HUES48 (cell line): ENCODE data around the gene CARD11.

Source experiments
- H3K27ac ChIP-seq: one replicate; pipeline ENCODE4 v1.7.0; 2013; ENCODE audit warnings: low read depth, low read length, inconsistent platforms
- H3K27me3 ChIP-seq: 2 replicates; pipeline ENCODE4 v1.6.1; 2013; ENCODE audit warnings: mild to moderate bottlenecking, low read length; ENCODE audit not compliant: control insufficient read depth, insufficient read depth
- H3K36me3 ChIP-seq: 2 replicates; pipeline ENCODE4 v1.6.1; 2013; ENCODE audit warnings: low read length; ENCODE audit not compliant: control insufficient read depth, insufficient read depth
- H3K4me1 ChIP-seq: 2 replicates; pipeline ENCODE4 v1.6.1; 2013; ENCODE audit warnings: mild to moderate bottlenecking, low read length; ENCODE audit not compliant: control insufficient read depth, insufficient read depth
- H3K4me3 ChIP-seq: 2 replicates; pipeline ENCODE4 v1.5.1; 2013; ENCODE audit warnings: mild to moderate bottlenecking, low read depth, low read length
- H3K9ac ChIP-seq: 2 replicates; pipeline ENCODE4 v1.6.1; 2013; ENCODE audit warnings: mild to moderate bottlenecking, low read depth, low read length, moderate library complexity
- H3K9me3 ChIP-seq: 2 replicates; pipeline ENCODE4 v1.6.1; 2013; ENCODE audit warnings: low read length; ENCODE audit not compliant: control insufficient read depth, insufficient read depth

CARD11 gene

DNA sequence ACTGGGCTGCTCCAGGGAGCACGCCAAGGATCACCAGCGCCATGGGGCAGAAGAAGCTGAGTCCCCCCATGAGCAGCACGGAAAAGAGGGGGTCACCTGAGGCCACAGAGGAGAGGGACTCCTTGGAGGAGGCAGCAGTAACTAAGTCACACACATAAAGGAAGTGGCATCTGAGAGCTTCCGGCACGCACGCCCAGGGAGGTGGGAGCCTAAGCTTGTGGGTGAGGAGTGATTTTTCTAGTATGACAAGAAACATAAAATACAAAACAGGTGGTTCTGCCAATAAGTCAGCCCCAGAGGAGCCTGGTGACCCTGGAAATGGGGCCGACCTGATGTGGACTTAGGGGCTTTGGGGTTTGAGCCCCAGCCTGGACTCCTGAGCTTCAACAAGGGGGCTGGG, 60.8 kb downstream of the CARD11 start:
- Histone ChIP-seq H3K9me3 (no peaks in the 10 kb centered on the region), H3K36me3 (no peaks in the 10 kb centered on the region), H3K4me1 (peaks cover 14% of the 10 kb centered on the region), H3K27ac (no peak overlapping the region), H3K9ac (no peak overlapping the region), H3K4me3 (no peak overlapping the region), H3K27me3 (no peaks in the 10 kb centered on the region)

GRCh38 chr7:2982401-2982800, 61.3 kb downstream of the CARD11 start:
- H3K36me3 ChIP-seq, result no peaks in the 10 kb centered on the region
- H3K27ac ChIP-seq, result no peak overlapping the region
- peaks cover 14% of the 10 kb centered on the region for H3K4me1 ChIP-seq
- H3K9me3 ChIP-seq, result no peaks in the 10 kb centered on the region
- H3K4me3 ChIP-seq, result no peak overlapping the region
- H3K27me3 ChIP-seq, result no peaks in the 10 kb centered on the region
- no peak overlapping the region for H3K9ac ChIP-seq

DNA sequence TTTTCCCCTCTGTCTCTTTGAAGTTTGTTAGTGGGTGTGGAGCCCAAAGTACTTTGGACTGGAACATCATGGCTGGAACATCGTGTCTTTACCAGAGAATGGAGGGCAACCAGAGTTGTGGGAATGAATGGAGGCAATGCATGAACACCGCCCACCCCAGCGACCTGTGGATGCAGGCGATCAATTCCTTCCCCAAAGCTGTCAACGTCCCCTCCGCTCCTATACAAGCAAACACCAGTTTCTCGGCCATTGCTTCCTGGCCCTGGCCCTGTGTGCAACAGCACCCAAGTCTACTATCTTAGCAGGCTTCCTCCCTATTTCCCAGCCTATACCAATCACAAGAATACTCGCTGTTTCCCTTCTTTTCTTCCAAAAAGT, 62.6 kb downstream of the CARD11 start:
- Histone ChIP-seq H3K36me3 (no peaks in the 10 kb centered on the region), H3K9ac (no peak overlapping the region), H3K27me3 (no peaks in the 10 kb centered on the region), H3K4me3 (no peak overlapping the region), H3K4me1 (peaks cover 14% of the 10 kb centered on the region), H3K27ac (no peak overlapping the region), H3K9me3 (no peaks in the 10 kb centered on the region)

GRCh38 chr7:2980401-2981102, 63.1 kb downstream of the CARD11 start:
- Histone ChIP-seq H3K27ac (no peak overlapping the region), H3K4me3 (no peak overlapping the region), H3K9ac (no peak overlapping the region)

DNA sequence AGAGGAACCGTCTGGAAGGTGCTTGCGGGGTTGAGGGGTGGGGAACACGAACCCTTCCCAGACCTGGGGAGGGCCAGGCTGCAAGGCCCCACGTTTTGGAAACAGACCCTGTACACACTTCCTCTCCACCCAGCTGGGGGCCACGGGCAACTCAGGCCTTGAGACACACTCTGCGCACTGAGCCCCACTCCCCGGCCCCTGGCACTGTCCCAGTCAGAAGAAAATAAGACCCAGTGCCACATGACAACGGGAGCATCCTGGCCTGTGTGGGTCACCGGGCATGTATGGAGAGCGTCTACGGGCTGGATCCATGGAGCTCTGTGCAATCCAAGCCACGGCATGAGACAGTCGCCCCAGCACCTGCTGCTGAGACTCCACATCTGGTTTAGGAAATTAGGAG, 63.7 kb downstream of the CARD11 start:
- Histone ChIP-seq H3K4me1 (peaks cover 14% of the 10 kb centered on the region), H3K27me3 (no peaks in the 10 kb centered on the region), H3K9ac (no peak overlapping the region), H3K27ac (no peak overlapping the region), H3K36me3 (no peaks in the 10 kb centered on the region), H3K4me3 (no peak overlapping the region), H3K9me3 (no peaks in the 10 kb centered on the region)

More at GRCh38 chr7:2980401-2981102, 63.1 kb downstream of the CARD11 start:
- Histone ChIP-seq H3K36me3 (no peaks in the 10 kb centered on the region), H3K9me3 (no peaks in the 10 kb centered on the region), H3K27me3 (no peaks in the 10 kb centered on the region), H3K4me1 (peaks cover 14% of the 10 kb centered on the region)

DNA sequence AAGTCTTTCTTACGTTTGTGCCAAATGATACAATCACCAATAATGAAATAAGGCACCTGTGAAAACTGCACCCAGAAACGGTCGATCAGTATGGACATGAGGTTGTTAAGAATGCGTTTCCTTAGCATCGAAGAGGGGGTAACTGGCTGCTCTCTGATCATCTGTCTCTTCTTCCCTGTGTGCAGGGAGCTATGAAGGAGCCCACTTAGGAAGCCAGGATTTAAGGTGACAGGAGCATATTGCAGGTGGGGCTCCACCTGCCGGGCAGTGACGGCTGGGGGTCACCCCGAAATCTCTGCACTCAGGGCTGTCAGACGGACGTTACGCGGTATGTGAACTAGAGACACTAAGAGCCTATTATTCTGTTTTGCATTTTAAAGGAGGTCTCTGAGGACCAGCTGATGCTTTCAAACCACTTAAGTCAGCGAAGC, 64.5 kb downstream of the CARD11 start:
- Histone ChIP-seq H3K9me3 (no peaks in the 10 kb centered on the region), H3K4me1 (peaks cover 14% of the 10 kb centered on the region), H3K4me3 (no peak overlapping the region), H3K9ac (no peak overlapping the region), H3K36me3 (no peaks in the 10 kb centered on the region), H3K27me3 (no peaks in the 10 kb centered on the region), H3K27ac (no peak overlapping the region)

GRCh38 chr7:2978408-2978807, 65.3 kb downstream of the CARD11 start:
- Histone ChIP-seq H3K27ac (no peak overlapping the region), H3K9me3 (no peaks in the 10 kb centered on the region), H3K27me3 (no peaks in the 10 kb centered on the region), H3K4me3 (no peak overlapping the region), H3K4me1 (peaks cover 14% of the 10 kb centered on the region), H3K36me3 (no peaks in the 10 kb centered on the region), H3K9ac (no peak overlapping the region)

DNA sequence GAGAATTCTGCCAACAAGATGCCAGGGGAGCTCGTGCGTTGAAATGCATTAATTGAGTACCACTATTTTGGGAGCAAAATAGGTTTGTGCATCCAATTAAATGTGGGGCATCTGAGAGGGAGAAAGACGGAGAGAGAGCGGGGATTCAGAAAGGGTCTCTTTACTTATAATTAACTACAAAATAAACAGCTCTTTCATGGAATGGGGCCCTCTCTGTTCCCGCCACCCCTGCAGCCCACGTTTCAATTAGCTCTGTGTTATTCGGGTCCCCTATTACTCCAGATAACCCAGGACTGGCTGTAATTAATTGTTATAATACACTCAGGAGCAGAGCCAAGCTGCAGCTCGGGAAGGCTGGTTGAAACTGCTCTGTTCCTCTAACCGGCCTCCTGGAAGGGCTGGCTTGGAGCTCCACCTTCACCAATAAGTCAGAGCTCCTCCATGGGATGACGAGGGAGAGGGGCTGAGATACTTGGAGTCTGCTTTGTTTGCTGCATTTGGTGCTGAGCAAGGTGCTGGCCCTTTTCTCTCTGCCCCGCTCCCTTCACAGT, 67.8 kb downstream of the CARD11 start:
- Histone ChIP-seq H3K9me3 (no peaks in the 10 kb centered on the region), H3K27ac (no peak overlapping the region), H3K36me3 (no peaks in the 10 kb centered on the region), H3K9ac (no peak overlapping the region), H3K4me1 (peaks cover 14% of the 10 kb centered on the region), H3K4me3 (no peak overlapping the region), H3K27me3 (no peaks in the 10 kb centered on the region)

GRCh38 chr7:2974093-2974819, 69.4 kb downstream of the CARD11 start:
- no peak overlapping the region for H3K9ac ChIP-seq

DNA sequence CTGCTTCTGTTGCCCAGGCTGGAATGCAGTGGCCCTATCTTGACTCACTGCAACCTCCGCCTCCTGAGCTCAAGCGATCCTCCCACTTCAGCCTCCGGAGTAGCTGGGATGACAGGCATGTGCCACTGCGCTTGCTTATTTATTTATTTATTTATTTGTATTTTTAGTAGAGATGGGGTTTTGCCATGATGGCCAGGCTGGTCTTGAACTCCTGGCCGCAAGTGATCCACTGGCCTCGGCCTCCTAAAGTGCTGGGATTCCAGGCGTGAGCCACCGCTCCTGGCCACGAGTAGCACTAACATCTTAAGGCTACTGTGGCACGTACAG, 70.9 kb downstream of the CARD11 start:
- Histone ChIP-seq H3K9ac (no peak overlapping the region), H3K27me3 (no peaks in the 10 kb centered on the region), H3K4me1 (no peaks in the 10 kb centered on the region), H3K4me3 (no peak overlapping the region), H3K9me3 (no peaks in the 10 kb centered on the region), H3K36me3 (no peaks in the 10 kb centered on the region), H3K27ac (no peak overlapping the region)

More at GRCh38 chr7:2974093-2974819, 69.4 kb downstream of the CARD11 start:
- peaks cover 7% of the 10 kb centered on the region for H3K4me1 ChIP-seq
- H3K36me3 ChIP-seq, result no peaks in the 10 kb centered on the region
- no peak overlapping the region for H3K4me3 ChIP-seq
- H3K9me3 ChIP-seq, result no peaks in the 10 kb centered on the region
- no peak overlapping the region for H3K27ac ChIP-seq
- no peaks in the 10 kb centered on the region for H3K27me3 ChIP-seq
